Ectodermal cell (in vitro differentiated cells): ENCODE measurements around the gene GPX1.

ENCODE experiments used
- H3K27ac ChIP-seq: 2 replicates; pipeline ENCODE4 v1.7.0; 2013; ENCODE audit warnings: mild to moderate bottlenecking, low read depth, low read length; ENCODE audit not compliant: insufficient read depth, poor library complexity, severe bottlenecking
- H3K27me3 ChIP-seq: 2 replicates; pipeline ENCODE4 v1.7.0; 2013; ENCODE audit warnings: mild to moderate bottlenecking, low read length; ENCODE audit not compliant: insufficient read depth, control insufficient read depth, poor library complexity, severe bottlenecking
- H3K36me3 ChIP-seq: one replicate; pipeline ENCODE4 v1.7.0; 2013; ENCODE audit warnings: low read length; ENCODE audit not compliant: control insufficient read depth, insufficient read depth
- H3K4me1 ChIP-seq: one replicate; pipeline ENCODE4 v1.7.0; 2013; ENCODE audit warnings: low read length; ENCODE audit not compliant: control insufficient read depth, insufficient read depth
- H3K4me3 ChIP-seq: 2 replicates; pipeline ENCODE4 v1.7.0; 2013; ENCODE audit warnings: low read depth, low read length, control low read depth; ENCODE audit not compliant: insufficient read depth
- H3K9me3 ChIP-seq: 2 replicates; pipeline ENCODE4 v1.7.0; 2013; ENCODE audit warnings: mild to moderate bottlenecking, low read length, moderate library complexity; ENCODE audit not compliant: control insufficient read depth
- WGBS, 2 experiments: methylation state at CpG; one replicate each; pipeline ENCODE4 v1.1.7; 2013; ENCODE audit warnings: missing lambda C conversion rate in 2 of 2; 5-methylcytosine and 5-hydroxymethylcytosine counted together

The GPX1 gene

DNA sequence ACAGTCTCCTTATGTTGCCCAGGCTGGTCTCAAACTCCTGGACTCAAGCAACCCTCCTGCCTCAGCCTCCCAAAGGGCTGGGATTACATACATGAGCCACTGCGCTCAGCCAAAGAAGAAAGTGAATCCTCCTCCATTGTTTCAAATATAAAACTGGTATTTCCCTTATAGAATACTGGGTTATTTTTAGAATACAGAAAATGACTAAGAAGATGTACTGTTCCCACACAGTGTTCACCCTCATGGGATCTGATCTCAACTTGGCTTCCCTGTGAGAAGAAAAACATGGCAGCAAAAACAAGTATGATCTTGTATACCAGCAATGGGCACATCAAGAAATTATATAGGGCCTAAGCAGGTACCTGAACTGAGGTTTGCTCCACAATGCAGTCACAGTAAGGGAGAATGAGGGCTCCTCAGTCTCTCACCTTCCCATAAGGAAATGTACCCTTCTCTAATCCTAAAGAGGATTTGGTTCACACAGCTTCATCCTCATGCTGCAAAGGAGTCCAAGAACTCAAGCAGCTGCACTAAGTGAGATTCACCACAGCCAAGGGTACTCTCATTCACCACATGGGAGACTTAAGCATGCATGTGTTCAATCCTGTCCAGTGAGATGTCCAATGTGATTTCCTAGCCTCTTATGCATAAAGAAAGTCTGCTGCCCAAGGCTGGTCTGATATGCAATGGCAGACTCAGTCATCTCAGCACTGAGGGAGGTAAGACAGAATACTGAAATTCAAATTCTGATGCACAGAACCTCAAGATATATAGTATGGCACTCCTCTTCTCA is 44.1 kb downstream of the GPX1 start:
- Histone ChIP-seq H3K36me3 (peaks cover 20% of the 10 kb centered on the region), H3K4me3 (no peak overlapping the region), H3K9me3 (no peaks in the 10 kb centered on the region), H3K27me3 (no peaks in the 10 kb centered on the region), H3K4me1 (no peaks in the 10 kb centered on the region), H3K27ac (no peak overlapping the region)
- WGBS, 2 experiments = 100% methylated on average over 1 of the region's 1 CpG

DNA sequence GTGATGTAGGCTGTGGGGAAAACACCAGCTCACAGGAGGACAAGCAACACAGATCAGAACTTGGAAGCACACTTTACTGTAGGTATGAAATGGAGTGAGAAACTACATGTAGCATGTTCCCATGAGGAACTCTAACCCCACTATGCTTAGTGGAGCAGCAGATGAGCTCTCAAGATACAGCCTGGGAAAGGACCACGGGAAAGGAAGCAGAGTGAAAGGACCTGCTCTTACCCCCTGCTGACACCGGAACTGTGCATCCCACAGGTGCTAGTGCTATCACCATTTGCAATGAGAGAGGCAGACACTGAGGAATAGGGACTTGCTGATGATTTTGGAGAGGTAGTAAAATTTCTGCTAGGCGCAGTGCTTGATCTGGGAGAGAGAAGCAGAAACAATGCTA is 46.9 kb downstream of the GPX1 start:
- WGBS, 2 experiments = 93 to 95% methylated on average over 3 of the region's 3 CpGs
- Histone ChIP-seq H3K4me1 (no peaks in the 10 kb centered on the region), H3K4me3 (no peak overlapping the region), H3K27me3 (no peaks in the 10 kb centered on the region), H3K36me3 (peaks cover 13% of the 10 kb centered on the region), H3K27ac (no peak overlapping the region), H3K9me3 (no peaks in the 10 kb centered on the region)

DNA sequence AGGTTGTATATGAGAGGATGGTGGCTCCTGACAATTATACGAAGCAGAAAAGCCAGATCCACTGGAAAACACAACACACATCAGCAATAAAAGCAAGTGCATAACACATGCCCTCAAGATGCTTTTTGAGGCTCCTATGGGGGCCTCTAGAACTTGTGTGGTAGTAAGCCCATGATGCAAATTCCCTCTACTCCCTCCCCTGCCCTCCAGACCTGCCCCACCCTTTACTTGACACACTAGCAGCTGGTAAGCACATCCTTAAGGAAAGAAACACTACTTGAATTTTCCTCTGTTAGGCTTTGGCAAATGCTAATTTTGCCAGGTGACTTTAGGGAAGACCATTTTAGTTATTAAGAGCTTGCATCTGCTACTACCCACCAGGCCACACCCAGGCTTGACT is 47.5 kb downstream of the GPX1 start:
- Histone ChIP-seq H3K27me3 (no peaks in the 10 kb centered on the region), H3K36me3 (peaks cover 17% of the 10 kb centered on the region), H3K4me1 (no peaks in the 10 kb centered on the region), H3K9me3 (no peaks in the 10 kb centered on the region), H3K27ac (no peak overlapping the region), H3K4me3 (no peak overlapping the region)
- WGBS, 2 experiments = 91 to 100% methylated on average over 1 of the region's 1 CpG
